ENCODE results near the gene HSPA4. TPM values are rescaled to one million over a fixed set of nuclear protein-coding genes. Genes with fewer than 3 reads are reported as not detected.

HSPA4 gene
- total and polyA plus RNA-seq, 4 donors: 22.1 to 39.7 (median 31.9) TPM

- no peak overlapping the region for H3K27ac ChIP-seq (ENCODE audit: low read depth in 1 of 2, low read length in 2 of 2)
- H3K4me1 ChIP-seq (ENCODE audit: control insufficient read depth in 4 of 4, insufficient read depth in 4 of 4, low read length in 3 of 4): peaks cover 0 to 3% (median 0%) of the 10 kb centered on the region in 4 donors
- no peaks in the 10 kb centered on the region for H3K27me3 ChIP-seq (ENCODE audit: control insufficient read depth in 4 of 4, insufficient read depth in 4 of 4, low read length in 3 of 4)
- DNase-seq (ENCODE audit: low spot score): no peak
- H3K9me3 ChIP-seq (ENCODE audit: control insufficient read depth in 4 of 4, low read length in 3 of 4): no peaks in the 10 kb centered on the region
- no peaks in the 10 kb centered on the region for H3K36me3 ChIP-seq (ENCODE audit: control insufficient read depth in 4 of 4, insufficient read depth in 3 of 4, low read depth in 1 of 4, low read length in 3 of 4)
- H3K4me3 ChIP-seq (ENCODE audit: low read depth in 1 of 3, low read length in 3 of 3): no peak overlapping the region
- no peak overlapping the region for H3K9ac ChIP-seq (ENCODE audit: low read depth in 1 of 2, low read length in 2 of 2)
- no peak for TF ChIP-seq RXRA (IDR thresholded peaks at IDR 0.05)
- TF ChIP-seq EGR1 (IDR thresholded peaks at IDR 0.05; ENCODE audit: low read depth in 2 of 2): no peak
- no peak for TF ChIP-seq FOXA2 (IDR thresholded peaks at IDR 0.05)
- 84% methylated on average over 13 of the region's 13 CpGs for WGBS
These were observed 61.7 kb downstream of the HSPA4 start for GRCh38 chr5:133113331-133114061.

GRCh38 chr5:133114166-133114932 is 62.5 kb downstream of the HSPA4 start:
- Histone ChIP-seq H3K4me3 (ENCODE audit: low read depth in 1 of 3, low read length in 3 of 3) (no peak overlapping the region), H3K9ac (ENCODE audit: low read depth in 1 of 2, low read length in 2 of 2) (no peak overlapping the region), H3K9me3 (ENCODE audit: control insufficient read depth in 4 of 4, low read length in 3 of 4) (no peaks in the 10 kb centered on the region), H3K4me1 (ENCODE audit: control insufficient read depth in 4 of 4, insufficient read depth in 4 of 4, low read length in 3 of 4) (peaks cover 0 to 3% (median 0%) of the 10 kb centered on the region in 4 donors), H3K27ac (ENCODE audit: low read depth in 1 of 2, low read length in 2 of 2) (no peak overlapping the region), H3K27me3 (ENCODE audit: control insufficient read depth in 4 of 4, insufficient read depth in 4 of 4, low read length in 3 of 4) (no peaks in the 10 kb centered on the region), H3K36me3 (ENCODE audit: control insufficient read depth in 4 of 4, insufficient read depth in 3 of 4, low read depth in 1 of 4, low read length in 3 of 4) (no peaks in the 10 kb centered on the region)
- no peak for DNase-seq (ENCODE audit: low spot score)
- TF ChIP-seq RXRA (IDR thresholded peaks at IDR 0.05): no peak
- TF ChIP-seq MAX (IDR thresholded peaks at IDR 0.05): no peak
- no peak for TF ChIP-seq FOXA1 (IDR thresholded peaks at IDR 0.05)
- TF ChIP-seq CTCF (IDR thresholded peaks at IDR 0.05; ENCODE audit: low read depth, low read length, missing input control): no peak
- TF ChIP-seq JUND (IDR thresholded peaks at IDR 0.05): no peak
- TF ChIP-seq HNF4G (IDR thresholded peaks at IDR 0.05): no peak
- no peak for TF ChIP-seq YY1 (IDR thresholded peaks at IDR 0.05)
- no peak for TF ChIP-seq GABPA (IDR thresholded peaks at IDR 0.05 in 1 of 2, conservative IDR thresholded peaks at IDR 0.05 in 1 of 2)
- TF ChIP-seq ZBTB33 (IDR thresholded peaks at IDR 0.05): no peak
- no peak for TF ChIP-seq EGR1 (IDR thresholded peaks at IDR 0.05; ENCODE audit: low read depth in 2 of 2)
- no peak for TF ChIP-seq SP1 (IDR thresholded peaks at IDR 0.05)
- 67% methylated on average over 14 of the region's 14 CpGs for WGBS

- DNase-seq (ENCODE audit: low spot score): no peak
- no peaks in the 10 kb centered on the region for H3K36me3 ChIP-seq (ENCODE audit: control insufficient read depth in 4 of 4, insufficient read depth in 3 of 4, low read depth in 1 of 4, low read length in 3 of 4)
- H3K27me3 ChIP-seq (ENCODE audit: control insufficient read depth in 4 of 4, insufficient read depth in 4 of 4, low read length in 3 of 4): no peaks in the 10 kb centered on the region
- no peak overlapping the region for H3K27ac ChIP-seq (ENCODE audit: low read depth in 1 of 2, low read length in 2 of 2)
- no peaks in the 10 kb centered on the region for H3K9me3 ChIP-seq (ENCODE audit: control insufficient read depth in 4 of 4, low read length in 3 of 4)
- peaks cover 0 to 3% (median 0%) of the 10 kb centered on the region in 4 donors for H3K4me1 ChIP-seq (ENCODE audit: control insufficient read depth in 4 of 4, insufficient read depth in 4 of 4, low read length in 3 of 4)
- no peak overlapping the region for H3K9ac ChIP-seq (ENCODE audit: low read depth in 1 of 2, low read length in 2 of 2)
- no peak overlapping the region for H3K4me3 ChIP-seq (ENCODE audit: low read depth in 1 of 3, low read length in 3 of 3)
- WGBS: 92% methylated on average over 1 of the region's 1 CpG
- TF ChIP-seq YY1 (IDR thresholded peaks at IDR 0.05): no peak
- TF ChIP-seq HNF4A (conservative IDR thresholded peaks at IDR 0.05): no peak
- TF ChIP-seq SP1 (IDR thresholded peaks at IDR 0.05): no peak
- TF ChIP-seq REST (IDR thresholded peaks at IDR 0.05): no peak
- no peak for TF ChIP-seq RXRA (IDR thresholded peaks at IDR 0.05)
- no peak for TF ChIP-seq CTCF (IDR thresholded peaks at IDR 0.05; ENCODE audit: low read depth, low read length, missing input control)
- no peak for TF ChIP-seq ATF3 (IDR thresholded peaks at IDR 0.05)
These were observed 63.1 kb downstream of the HSPA4 start for GRCh38 chr5:133114933-133115310.

All from liver (tissue), 9 donors.